SK-N-MC (cell line): ENCODE data around the gene C1orf116.

Source experiments
- EZH2 ChIP-seq: fragments of 200-600 bp; sonication (generic); IDR thresholded peaks from one replicate; pipeline ENCODE4 v1.6.1; 2017; ENCODE audit warnings: antibody characterized with exemption
- POLR2AphosphoS5 ChIP-seq: IDR thresholded peaks from 2 replicates; pipeline ENCODE4 v1.6.1; 2012; ENCODE audit warnings: mild to moderate bottlenecking, low read depth, low read length, borderline replicate concordance

DNA sequence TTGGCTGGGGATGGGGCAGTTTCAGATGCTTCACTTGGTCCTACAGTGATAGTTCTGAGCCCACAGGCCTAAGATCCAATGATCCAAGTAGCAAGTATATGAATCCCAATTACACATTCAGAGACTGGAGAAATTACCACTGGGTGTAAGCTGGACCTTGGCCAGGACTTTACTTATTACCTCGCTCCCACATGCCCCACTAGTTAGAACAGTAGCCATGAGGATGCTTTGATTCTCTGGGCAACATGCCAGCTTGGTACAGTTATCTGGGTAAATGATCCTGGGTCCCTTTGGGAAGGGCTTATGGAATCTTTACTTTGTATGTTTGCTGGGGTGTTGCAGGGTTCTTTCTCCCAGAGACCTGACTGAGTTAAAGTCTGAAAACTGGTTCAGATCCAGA lies 57.2 kb downstream of the C1orf116 start:
- TF ChIP-seq POLR2AphosphoS5, result no peak
- no peak for TF ChIP-seq EZH2
